Endothelial cell of umbilical vein (primary cell): ENCODE data around the gene RNF227. TPM values are rescaled to one million over a fixed set of nuclear protein-coding genes. Genes with fewer than 3 reads are reported as not detected.

Experiments
- BruUV-seq: library from RNA; stranded (reverse); fragments of 400-500 nt; replicated peaks from 2 replicates; lab custom pipeline; 2021; lab: Mats Ljungman, UMichigan
- CTCF ChIA-PET: fragments of 300-600, 350-600 bp; sonication (Branson Sonifier 250); formaldehyde crosslinking; loops from one replicate; lab custom pipeline; 2021; ENCODE audit warnings: antibody characterized with exemption, inconsistent platforms; lab: Charles Lee
- POLR2A ChIA-PET: fragments of 300-600, 350-600 bp; sonication (Branson Sonifier 250); formaldehyde crosslinking; loops from one replicate; lab custom pipeline; 2021; ENCODE audit warnings: antibody characterized with exemption, inconsistent platforms; lab: Charles Lee
- DNase-seq: peaks from one replicate; pipeline ENCODE4 v3.0.0-alpha.2; 2011; ENCODE audit warnings: low read depth, low spot score
- FAIRE-seq: peaks from 2 replicates; lab custom pipeline; 2011; peaks lifted over from hg19 to GRCh38; lab: Jason Lieb, UNC
- H2AFZ ChIP-seq: 2 replicates; pipeline ENCODE4 v1.6.0; 2012; ENCODE audit warnings: low read depth, low read length, control low read depth, inconsistent platforms
- H3K27ac ChIP-seq: 2 replicates; pipeline ENCODE4 v1.5.1; 2011; ENCODE audit warnings: low read depth, mild to moderate bottlenecking, control low read depth, low read length, moderate library complexity; ENCODE audit not compliant: insufficient read depth
- H3K27me3 ChIP-seq, 2 experiments: 2 replicates each; pipeline versions ENCODE4 v1.6.0 to v1.6.1; 2011; ENCODE audit warnings: low read length in 2 of 2, mixed read lengths in 1 of 2; ENCODE audit not compliant: control insufficient read depth in 2 of 2, insufficient read depth in 2 of 2
- H3K36me3 ChIP-seq, 2 experiments: 2 replicates in 1 of 2; 3 replicates in 1 of 2; pipeline ENCODE4 v1.5.1; 2011; ENCODE audit warnings: low read length in 2 of 2, mild to moderate bottlenecking in 1 of 2, moderate library complexity in 1 of 2; ENCODE audit not compliant: control insufficient read depth in 2 of 2, insufficient read depth in 2 of 2; ENCODE audit errors: extremely low read depth in 1 of 2
- H3K4me1 ChIP-seq: 3 replicates; pipeline ENCODE4 v1.5.1; 2011; ENCODE audit warnings: mild to moderate bottlenecking, low read length; ENCODE audit not compliant: control insufficient read depth, insufficient read depth; ENCODE audit errors: extremely low read depth
- H3K4me2 ChIP-seq: 2 replicates; pipeline ENCODE4 v1.6.1; 2011; ENCODE audit warnings: low read length, control low read depth, mixed read lengths; ENCODE audit not compliant: insufficient read depth
- H3K4me3 ChIP-seq, 3 experiments: fragments of 200-600 bp in 1 of 3; sonication (generic), shearing (Covaris generic) in 1 of 3; replicated peaks in 1 of 3; 2 replicates each; pipeline ENCODE4 v1.5.1; 2011 to 2016; ENCODE audit warnings: control low read depth in 3 of 3, low read length in 3 of 3, mild to moderate bottlenecking in 2 of 3, inconsistent platforms in 1 of 3, low read depth in 1 of 3, moderate library complexity in 1 of 3; ENCODE audit not compliant: insufficient read depth in 1 of 3
- H3K79me2 ChIP-seq: 2 replicates; pipeline ENCODE4 v1.6.0; 2012; ENCODE audit warnings: low read length, inconsistent platforms; ENCODE audit not compliant: control insufficient read depth, insufficient read depth
- H3K9ac ChIP-seq: replicated peaks from 2 replicates; pipeline ENCODE3; 2011; ENCODE audit warnings: low read length, control low read depth; ENCODE audit not compliant: insufficient read depth; ENCODE audit errors: extremely low read depth
- H3K9me1 ChIP-seq: replicated peaks from 3 replicates; pipeline ENCODE4 v1.6.0; 2011; ENCODE audit warnings: mild to moderate bottlenecking, low read length; ENCODE audit not compliant: control insufficient read depth, insufficient read depth; ENCODE audit errors: extremely low read depth
- H3K9me3 ChIP-seq: replicated peaks from 2 replicates; pipeline ENCODE4 v1.5.1; 2012; ENCODE audit warnings: low read length, inconsistent platforms; ENCODE audit not compliant: control insufficient read depth, insufficient read depth
- H4K20me1 ChIP-seq: replicated peaks from 2 replicates; pipeline ENCODE3; 2011; ENCODE audit warnings: mild to moderate bottlenecking, low read length; ENCODE audit not compliant: control insufficient read depth, insufficient read depth; ENCODE audit errors: extremely low read depth
- EZH2 ChIP-seq: IDR thresholded peaks from 2 replicates; pipeline ENCODE4 v1.6.1; 2012; ENCODE audit warnings: borderline replicate concordance, low read depth, mild to moderate bottlenecking, moderate library complexity, low read length, inconsistent platforms; ENCODE audit not compliant: severe bottlenecking
- FOS ChIP-seq: IDR thresholded peaks from 2 replicates; pipeline ENCODE4 v1.6.1; 2011; ENCODE audit warnings: mild to moderate bottlenecking, low read length, moderate library complexity, borderline replicate concordance; ENCODE audit not compliant: insufficient read depth
- GATA2 ChIP-seq: IDR thresholded peaks from 2 replicates; pipeline ENCODE4 v1.7.0; 2011; ENCODE audit warnings: low read depth, mild to moderate bottlenecking, moderate library complexity, mixed read lengths, low read length; ENCODE audit not compliant: insufficient read length, insufficient read depth
- JUN ChIP-seq: IDR thresholded peaks from 2 replicates; pipeline ENCODE4 v1.6.1; 2011; ENCODE audit warnings: borderline replicate concordance, low read depth; ENCODE audit not compliant: insufficient read length, insufficient read depth
- MYC ChIP-seq: IDR thresholded peaks from one replicate; pipeline ENCODE4 v1.6.1; 2011; ENCODE audit warnings: mild to moderate bottlenecking, low read depth, low read length
- POLR2A ChIP-seq: IDR thresholded peaks from 2 replicates; pipeline ENCODE4 v1.6.1; 2012; ENCODE audit warnings: low read depth, mild to moderate bottlenecking, control low read depth, low read length
- POLR2AphosphoS5 ChIP-seq: IDR thresholded peaks from 2 replicates; pipeline ENCODE4 v1.6.1; 2012; ENCODE audit warnings: low read depth, mild to moderate bottlenecking, control low read depth, low read length, moderate library complexity; ENCODE audit not compliant: insufficient read depth
- dilution Hi-C: fragments of 300-500 bp; cut with MboI; formaldehyde crosslinking; loops from one replicate; pipeline ENCODE4 v1.15.0; 2019; ENCODE audit warnings: low sequenced_read_pairs; ENCODE audit not compliant: extremely low pct_ligation_motif_present
- intact Hi-C: fragments of 100-400 bp; cut with micrococcal nuclease; formaldehyde crosslinking; loops from one replicate; pipeline ENCODE4 v1.10.0; 2022
- polyA plus RNA-seq, 4 experiments: library from polyadenylated mRNA; depleted of rRNA in 3 of 4; stranded (reverse) in 3 of 4; unstranded in 1 of 4; fragments of >200 nt; gene quantifications; 2 replicates each; pipeline versions ENCODE4 v1.2.1 to v1.2.3, GENCODE V29; 2011 to 2012; ENCODE audit warnings: missing spikeins in 1 of 4
- total RNA-seq: library from RNA; stranded (reverse); gene quantifications from 2 replicates; pipeline ENCODE4 v1.2.3, GENCODE V29; 2021
- TF ChIP-seq, protein P1 (sequence below), 2 donors: IDR thresholded peaks; 1 replicate in 1 of 2; 2 replicates in 1 of 2; pipeline ENCODE4 v1.5.1; 2011; ENCODE audit warnings: low read length in 2 of 2, mild to moderate bottlenecking in 2 of 2, moderate library complexity in 2 of 2, control low read depth in 1 of 2, inconsistent platforms in 1 of 2, low read depth in 1 of 2; ENCODE audit not compliant: insufficient read depth in 1 of 2; ENCODE audit errors: extremely low read depth in 1 of 2
- TF ChIP-seq, protein P2 (sequence below): IDR thresholded peaks from 2 replicates; pipeline ENCODE4 v1.6.1; 2011; ENCODE audit not compliant: insufficient read depth, insufficient read length

The RNF227 gene
- total and polyA plus RNA-seq, 2 donors (not counting 3 experiments of a cell fraction or from before 2014, with no cell fraction given), result 0.58 to 0.76 TPM

GRCh38 chr17:7903154-7904103, 12.7 kb downstream of the RNF227 start:
- no peaks in the 10 kb centered on the region for H3K27me3 ChIP-seq
- DNase-seq, result no peak
- no peaks in the 10 kb centered on the region for H3K79me2 ChIP-seq
- H3K9me3 ChIP-seq, result no peaks in the 10 kb centered on the region
- no peaks in the 10 kb centered on the region for H3K9me1 ChIP-seq
- intact Hi-C loops, result no loop called here
- TF ChIP-seq, protein P1, sequence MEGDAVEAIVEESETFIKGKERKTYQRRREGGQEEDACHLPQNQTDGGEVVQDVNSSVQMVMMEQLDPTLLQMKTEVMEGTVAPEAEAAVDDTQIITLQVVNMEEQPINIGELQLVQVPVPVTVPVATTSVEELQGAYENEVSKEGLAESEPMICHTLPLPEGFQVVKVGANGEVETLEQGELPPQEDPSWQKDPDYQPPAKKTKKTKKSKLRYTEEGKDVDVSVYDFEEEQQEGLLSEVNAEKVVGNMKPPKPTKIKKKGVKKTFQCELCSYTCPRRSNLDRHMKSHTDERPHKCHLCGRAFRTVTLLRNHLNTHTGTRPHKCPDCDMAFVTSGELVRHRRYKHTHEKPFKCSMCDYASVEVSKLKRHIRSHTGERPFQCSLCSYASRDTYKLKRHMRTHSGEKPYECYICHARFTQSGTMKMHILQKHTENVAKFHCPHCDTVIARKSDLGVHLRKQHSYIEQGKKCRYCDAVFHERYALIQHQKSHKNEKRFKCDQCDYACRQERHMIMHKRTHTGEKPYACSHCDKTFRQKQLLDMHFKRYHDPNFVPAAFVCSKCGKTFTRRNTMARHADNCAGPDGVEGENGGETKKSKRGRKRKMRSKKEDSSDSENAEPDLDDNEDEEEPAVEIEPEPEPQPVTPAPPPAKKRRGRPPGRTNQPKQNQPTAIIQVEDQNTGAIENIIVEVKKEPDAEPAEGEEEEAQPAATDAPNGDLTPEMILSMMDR (IDR thresholded peaks at IDR 0.05; ENCODE audit: extremely low read depth in 1 of 2, insufficient read depth in 1 of 2, low read depth in 1 of 2, low read length in 2 of 2), result no peak
- TF ChIP-seq POLR2A, result no peak
- TF ChIP-seq POLR2AphosphoS5, result no peak
- TF ChIP-seq JUN, result no peak
- TF ChIP-seq EZH2, result no peak
- TF ChIP-seq, protein P2, sequence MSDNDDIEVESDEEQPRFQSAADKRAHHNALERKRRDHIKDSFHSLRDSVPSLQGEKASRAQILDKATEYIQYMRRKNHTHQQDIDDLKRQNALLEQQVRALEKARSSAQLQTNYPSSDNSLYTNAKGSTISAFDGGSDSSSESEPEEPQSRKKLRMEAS, result no peak
- no peak for TF ChIP-seq FOS
- TF ChIP-seq MYC, result no peak
- no peak for TF ChIP-seq GATA2
- dilution Hi-C loops, result no loop called here
- no peak overlapping the region for H3K4me3 ChIP-seq
- TSS peak; percentile 23 for BruUV-seq
- H2AFZ ChIP-seq, result no peak overlapping the region
- H3K9ac ChIP-seq, result no peak overlapping the region
- ChIA-PET POLR2A (no interaction called here), CTCF (interaction anchor here (1.8 kb wide), 1 partner anchor 68 kb away, joined by 4 read pairs; no protein-coding TSS in a partner anchor)
- no peaks in the 10 kb centered on the region for H4K20me1 ChIP-seq
- no peak overlapping the region for H3K27ac ChIP-seq
- peaks cover 37 to 89% of the 10 kb centered on the region in 2 experiments for H3K36me3 ChIP-seq
- no peak overlapping the region for H3K4me2 ChIP-seq
- no peak for FAIRE-seq
- no peaks in the 10 kb centered on the region for H3K4me1 ChIP-seq
